Smooth muscle cell (in vitro differentiated cells): ENCODE results near the gene FARP2. TPM values are rescaled to one million over a fixed set of nuclear protein-coding genes. Genes with fewer than 3 reads are reported as not detected.

Experiments
- DNase-seq: peaks from one replicate; lab custom pipeline; 2025; ENCODE audit not compliant: unreplicated experiment; lab: John Stamatoyannopoulos, UW
- H2AFZ ChIP-seq: fragments of 200-600 bp; sonication (generic); 2 replicates; pipeline ENCODE4 v1.6.0; 2016; ENCODE audit warnings: antibody characterized with exemption, low read depth, mild to moderate bottlenecking
- H3F3A ChIP-seq: fragments of 200-600 bp; sonication (generic); 2 replicates; pipeline ENCODE4 v1.6.0; 2017; ENCODE audit warnings: antibody characterized with exemption, low read depth
- H3K27ac ChIP-seq: fragments of 200-600 bp; sonication (generic); 2 replicates; pipeline ENCODE4 v1.5.1; 2016; ENCODE audit warnings: low read depth, mild to moderate bottlenecking
- H3K27me3 ChIP-seq: fragments of 200-600 bp; sonication (generic); 2 replicates; pipeline ENCODE4 v1.6.1; 2016; ENCODE audit warnings: low read depth, mild to moderate bottlenecking
- H3K36me3 ChIP-seq: fragments of 200-600 bp; sonication (generic); 2 replicates; pipeline ENCODE4 v1.5.1; 2016; ENCODE audit warnings: low read depth
- H3K4me1 ChIP-seq: fragments of 200-600 bp; sonication (generic); 2 replicates; pipeline ENCODE4 v1.5.1; 2016; ENCODE audit warnings: low read depth
- H3K4me2 ChIP-seq: fragments of 200-600 bp; sonication (generic); 2 replicates; pipeline ENCODE4 v1.6.0; 2016; ENCODE audit warnings: mild to moderate bottlenecking
- H3K4me3 ChIP-seq: fragments of 200-600 bp; sonication (generic); 2 replicates; pipeline ENCODE4 v1.5.1; 2016; ENCODE audit warnings: mild to moderate bottlenecking
- H3K79me2 ChIP-seq: fragments of 200-600 bp; sonication (generic); 2 replicates; pipeline ENCODE4 v1.6.0; 2016; ENCODE audit warnings: low read depth, mild to moderate bottlenecking
- H3K9ac ChIP-seq: fragments of 200-600 bp; sonication (generic); 2 replicates; pipeline ENCODE4 v1.6.0; 2016; ENCODE audit warnings: low read depth
- H3K9me3 ChIP-seq: fragments of 200-600 bp; sonication (generic); replicated peaks from 2 replicates; pipeline ENCODE4 v1.5.1; 2016; ENCODE audit warnings: low read depth
- H4K20me1 ChIP-seq: fragments of 200-600 bp; sonication (generic); 2 replicates; pipeline ENCODE4 v1.6.0; 2016; ENCODE audit warnings: low read depth
- CTCF ChIP-seq: fragments of 200-600 bp; sonication (generic); IDR thresholded peaks from 2 replicates; pipeline ENCODE4 v1.5.1; 2017; ENCODE audit warnings: borderline replicate concordance, mild to moderate bottlenecking, antibody characterized with exemption; ENCODE audit not compliant: insufficient read depth, poor library complexity, severe bottlenecking
- WGBS: methylation state at CpG from one replicate; pipeline ENCODE4 v1.1.7; 2016; ENCODE audit warnings: low lambda C conversion rate; 5-methylcytosine and 5-hydroxymethylcytosine counted together
- polyA plus RNA-seq: library from polyadenylated mRNA; unstranded; fragments of >200 nt; fragmentation: Nextera tagmentation; extraction: Ambion mirVana; gene quantifications from 2 replicates; pipeline ENCODE4 v1.2.1, GENCODE V29; 2016
- total RNA-seq: library from RNA; depleted of rRNA; stranded (reverse); fragments of >200 nt; gene quantifications from 2 replicates; pipeline ENCODE4 v1.2.3, GENCODE V29; 2014

FARP2 gene
- total and polyA plus RNA-seq, 2 experiments from 2014 or later: 15.9 to 27.4 TPM

DNA sequence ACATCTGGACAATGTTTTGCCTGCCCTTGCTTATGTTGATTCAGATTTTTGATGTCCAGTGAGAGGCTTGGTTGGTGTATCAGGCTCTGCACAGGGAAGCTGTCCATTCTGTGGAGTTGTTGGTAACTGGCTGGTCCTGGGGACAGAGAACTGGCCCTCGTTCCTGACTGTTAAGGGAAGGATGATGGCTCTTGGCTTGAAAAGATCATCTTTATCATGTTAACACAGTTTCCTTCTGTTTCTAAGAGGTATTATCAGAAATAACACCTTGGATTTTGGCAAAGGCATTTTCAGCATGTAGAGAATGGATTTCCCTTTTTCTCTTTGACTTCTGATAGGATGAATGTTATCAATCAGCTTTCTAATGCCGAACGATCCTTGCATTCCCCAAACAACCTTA is 133.0 kb downstream of the FARP2 start:
- H3K36me3 ChIP-seq: no peaks in the 10 kb centered on the region
- no peaks in the 10 kb centered on the region for H3K9me3 ChIP-seq
- whole genome bisulfite sequencing: 83% methylated on average over 3 of the region's 3 CpGs
- no peak for DNase-seq
- no peaks in the 10 kb centered on the region for H4K20me1 ChIP-seq
- H3K4me2 ChIP-seq: no peak overlapping the region
- no peaks in the 10 kb centered on the region for H3F3A ChIP-seq
- no peak overlapping the region for H2AFZ ChIP-seq
- no peaks in the 10 kb centered on the region for H3K4me1 ChIP-seq
- H3K79me2 ChIP-seq: no peaks in the 10 kb centered on the region
- no peak overlapping the region for H3K4me3 ChIP-seq
- no peak overlapping the region for H3K27ac ChIP-seq
- no peaks in the 10 kb centered on the region for H3K27me3 ChIP-seq
- no peak for TF ChIP-seq CTCF
- no peak overlapping the region for H3K9ac ChIP-seq

- Histone ChIP-seq H3F3A (no peaks in the 10 kb centered on the region), H3K4me3 (no peak overlapping the region), H2AFZ (no peak overlapping the region), H3K9ac (no peak overlapping the region), H3K4me1 (no peaks in the 10 kb centered on the region), H3K36me3 (no peaks in the 10 kb centered on the region), H3K4me2 (no peak overlapping the region), H3K27ac (no peak overlapping the region), H4K20me1 (no peaks in the 10 kb centered on the region), H3K27me3 (no peaks in the 10 kb centered on the region), H3K79me2 (no peaks in the 10 kb centered on the region), H3K9me3 (no peaks in the 10 kb centered on the region)
- DNase-seq: no peak
- 88% methylated on average over 15 of the region's 15 CpGs for WGBS
- no peak for TF ChIP-seq CTCF
Measured at GRCh38 chr2:241489733-241490680, 133.9 kb downstream of the FARP2 start.

DNA sequence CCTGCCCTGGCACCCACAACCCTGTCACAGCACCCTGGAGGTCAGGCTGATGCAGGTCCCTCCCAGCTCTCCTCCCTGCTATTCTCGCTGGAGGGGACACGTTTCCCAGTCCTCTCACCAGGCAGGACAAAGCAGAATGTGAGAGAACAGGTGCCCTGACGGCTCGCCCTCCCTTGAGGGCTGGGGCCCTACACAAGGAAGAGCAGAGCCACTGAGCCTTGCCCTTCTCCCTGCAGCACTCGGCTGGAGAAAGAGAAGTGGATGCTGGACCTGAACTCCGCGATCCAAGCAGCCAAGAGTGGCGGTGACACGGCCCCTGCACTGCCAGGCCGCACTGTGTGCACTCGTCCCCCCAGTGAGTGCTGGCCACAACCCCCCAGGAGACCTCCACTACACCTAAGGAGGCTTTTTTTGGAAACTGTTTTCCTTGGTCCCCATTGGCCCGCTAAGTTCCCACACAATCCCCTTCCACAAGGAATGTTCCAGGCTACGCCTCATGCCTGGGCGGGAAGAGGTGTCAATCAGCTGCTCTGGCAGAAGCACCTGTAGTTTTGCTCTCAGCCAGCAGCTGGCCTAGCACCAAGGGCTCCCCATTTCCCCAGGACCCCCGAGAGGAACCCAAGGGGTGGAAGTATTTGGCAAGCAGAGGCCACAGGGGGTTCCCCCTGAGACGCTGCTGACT is 134.9 kb downstream of the FARP2 start:
- no peaks in the 10 kb centered on the region for H4K20me1 ChIP-seq
- H3F3A ChIP-seq: no peaks in the 10 kb centered on the region
- no peaks in the 10 kb centered on the region for H3K9me3 ChIP-seq
- no peaks in the 10 kb centered on the region for H3K4me1 ChIP-seq
- no peak for DNase-seq
- H2AFZ ChIP-seq: no peak overlapping the region
- H3K36me3 ChIP-seq: no peaks in the 10 kb centered on the region
- H3K9ac ChIP-seq: no peak overlapping the region
- H3K4me3 ChIP-seq: no peak overlapping the region
- no peaks in the 10 kb centered on the region for H3K79me2 ChIP-seq
- H3K4me2 ChIP-seq: no peak overlapping the region
- no peak for TF ChIP-seq CTCF
- H3K27me3 ChIP-seq: no peaks in the 10 kb centered on the region
- 87% methylated on average over 16 of the region's 16 CpGs for WGBS
- no peak overlapping the region for H3K27ac ChIP-seq
